IMR-90 (cell line): ENCODE measurements around the gene TRPV3. TPM values are rescaled to one million over a fixed set of nuclear protein-coding genes. Genes with fewer than 3 reads are reported as not detected.

Experiments
- ATAC-seq: fragments of 200-7000 bp; cut with Tn5 transposase; 2 replicates; pipeline ENCODE4 v1.9.1; 2020; ENCODE audit warnings: low read depth, mild to moderate bottlenecking, moderate library complexity
- BruUV-seq: library from RNA; stranded (reverse); fragments of 400-500 nt; replicated peaks from 2 replicates; lab custom pipeline; 2021; lab: Mats Ljungman, UMichigan
- CTCF ChIA-PET: fragments of 300-600 bp; formaldehyde crosslinking; extraction: SDS; loops from one replicate; lab custom pipeline; 2021; ENCODE audit warnings: antibody characterized with exemption; lab: Yijun Ruan, JAX
- POLR2A ChIA-PET: fragments of 300-600 bp; sonication (Branson Sonifier 250); formaldehyde crosslinking; loops from one replicate; lab custom pipeline; 2022; ENCODE audit warnings: antibody characterized with exemption; ENCODE audit not compliant: unreplicated experiment; lab: Charles Lee
- DNase-seq: peaks from one replicate; pipeline ENCODE4 v3.0.0; 2013
- H2AFZ ChIP-seq: replicated peaks from 2 replicates; pipeline ENCODE3; 2013; ENCODE audit warnings: low read length, mild to moderate bottlenecking; ENCODE audit not compliant: poor library complexity
- H2AK5ac ChIP-seq: 2 replicates; pipeline ENCODE4 v1.6.1; 2013; ENCODE audit warnings: low read depth, low read length, inconsistent platforms
- H2AK9ac ChIP-seq: replicated peaks from 2 replicates; pipeline ENCODE3; 2013; ENCODE audit warnings: mild to moderate bottlenecking, low read depth, low read length, moderate library complexity; ENCODE audit not compliant: poor library complexity
- H2BK120ac ChIP-seq: 2 replicates; pipeline ENCODE4 v1.6.1; 2013; ENCODE audit warnings: low read depth, low read length, inconsistent platforms
- H2BK15ac ChIP-seq: 3 replicates; pipeline ENCODE4 v1.6.1; 2013; ENCODE audit warnings: low read depth, low read length, inconsistent platforms
- H2BK20ac ChIP-seq: 2 replicates; pipeline ENCODE4 v1.6.1; 2013; ENCODE audit warnings: low read depth, mild to moderate bottlenecking, inconsistent platforms, low read length, moderate library complexity
- H2BK5ac ChIP-seq: 2 replicates; pipeline ENCODE4 v1.6.1; 2013; ENCODE audit warnings: mild to moderate bottlenecking, low read depth, low read length, inconsistent platforms; ENCODE audit not compliant: poor library complexity, severe bottlenecking
- H3K14ac ChIP-seq: replicated peaks from 2 replicates; pipeline ENCODE4 v1.6.1; 2013; ENCODE audit warnings: low read depth, low read length, inconsistent platforms
- H3K18ac ChIP-seq: 2 replicates; pipeline ENCODE4 v1.6.1; 2013; ENCODE audit warnings: low read depth, low read length, control low read depth
- H3K23ac ChIP-seq: 2 replicates; pipeline ENCODE4 v1.6.1; 2013; ENCODE audit warnings: low read depth, low read length, inconsistent platforms
- H3K27ac ChIP-seq: 2 replicates; pipeline ENCODE4 v1.5.1; 2013; ENCODE audit warnings: mild to moderate bottlenecking, control low read depth, low read length; ENCODE audit not compliant: insufficient read depth
- H3K27me3 ChIP-seq: 2 replicates; pipeline ENCODE4 v1.6.1; 2013; ENCODE audit warnings: low read length; ENCODE audit not compliant: control insufficient read depth, insufficient read depth
- H3K36me3 ChIP-seq: 2 replicates; pipeline ENCODE4 v1.6.1; 2013; ENCODE audit warnings: low read length, mixed read lengths; ENCODE audit not compliant: control insufficient read depth, insufficient read depth
- H3K4ac ChIP-seq: 2 replicates; pipeline ENCODE4 v1.6.1; 2013; ENCODE audit warnings: low read depth, low read length, inconsistent platforms
- H3K4me1 ChIP-seq: 2 replicates; pipeline ENCODE4 v1.6.1; 2013; ENCODE audit warnings: low read length, mixed read lengths; ENCODE audit not compliant: control insufficient read depth, insufficient read depth
- H3K4me2 ChIP-seq: 2 replicates; pipeline ENCODE4 v1.6.1; 2013; ENCODE audit warnings: low read depth, mild to moderate bottlenecking, control low read depth, low read length, moderate library complexity
- H3K4me3 ChIP-seq: 2 replicates; pipeline ENCODE4 v1.5.1; 2013; ENCODE audit warnings: low read depth, mild to moderate bottlenecking, control low read depth, low read length, moderate library complexity; ENCODE audit not compliant: insufficient read depth
- H3K56ac ChIP-seq: 2 replicates; pipeline ENCODE4 v1.6.1; 2013; ENCODE audit warnings: low read length, inconsistent platforms; ENCODE audit not compliant: insufficient read depth; ENCODE audit errors: extremely low read depth
- H3K79me1 ChIP-seq, 2 experiments: 2 replicates each; pipeline ENCODE4 v1.6.1; 2013; ENCODE audit warnings: low read length in 2 of 2, inconsistent platforms in 1 of 2, low read depth in 1 of 2
- H3K9ac ChIP-seq: 2 replicates; pipeline ENCODE4 v1.6.1; 2013; ENCODE audit warnings: low read depth, low read length, control low read depth
- H3K9me1 ChIP-seq: 2 replicates; pipeline ENCODE4 v1.6.1; 2013; ENCODE audit warnings: low read length, inconsistent platforms; ENCODE audit not compliant: insufficient read depth
- H3K9me3 ChIP-seq: 2 replicates; pipeline ENCODE4 v1.6.1; 2013; ENCODE audit warnings: low read length; ENCODE audit not compliant: control insufficient read depth, insufficient read depth
- H4K20me1 ChIP-seq: 2 replicates; pipeline ENCODE4 v1.6.1; 2013; ENCODE audit warnings: low read length, inconsistent platforms; ENCODE audit not compliant: insufficient read depth
- H4K5ac ChIP-seq: 2 replicates; pipeline ENCODE4 v1.6.1; 2013; ENCODE audit warnings: mild to moderate bottlenecking, low read depth, low read length, control low read depth
- H4K8ac ChIP-seq, 2 experiments: 2 replicates each; pipeline ENCODE4 v1.6.1; 2013; ENCODE audit warnings: low read depth in 2 of 2, low read length in 2 of 2, control low read depth in 1 of 2, inconsistent platforms in 1 of 2
- H4K91ac ChIP-seq: 2 replicates; pipeline ENCODE4 v1.6.1; 2013; ENCODE audit warnings: low read depth, low read length, inconsistent platforms; ENCODE audit not compliant: insufficient read depth
- RAD21 ChIP-seq: IDR thresholded peaks from 2 replicates; pipeline ENCODE4 v1.6.1; 2012; ENCODE audit warnings: low read length, improper control_type of control experiment
- WGBS, 2 experiments: methylation state at CpG; one replicate each; pipeline versions ENCODE4 v1.1.5 to v1.1.7; 2013; ENCODE audit warnings: missing lambda C conversion rate in 2 of 2; ENCODE audit not compliant: insufficient read length in 1 of 2; ENCODE audit errors: extremely low coverage in 2 of 2; 5-methylcytosine and 5-hydroxymethylcytosine counted together
- dilution Hi-C: fragments of 300-500 bp; cut with HindIII; formaldehyde crosslinking; loops from one replicate; pipeline ENCODE4 v1.14.3; 2018; ENCODE audit warnings: low sequenced_read_pairs; ENCODE audit not compliant: unreplicated experiment
- in situ Hi-C: fragments of 300-500 bp; cut with MboI; formaldehyde crosslinking; loops from 3 replicates; pipeline ENCODE4 v1.14.3; 2019; ENCODE audit warnings: low sequenced_read_pairs, inconsistent platforms, mixed read lengths
- intact Hi-C: fragments of 100-400 bp; cut with micrococcal nuclease; formaldehyde crosslinking; loops from 2 replicates; pipeline ENCODE4 v1.10.0; 2022
- polyA plus RNA-seq, 3 experiments: library from polyadenylated mRNA; depleted of rRNA; stranded (reverse); fragments of >200 nt; gene quantifications; 2 replicates each; pipeline ENCODE4 v1.2.3, GENCODE V29; 2012; ENCODE audit warnings: low replicate concordance in 1 of 3
- total RNA-seq: library from RNA; depleted of rRNA; stranded (reverse); fragments of >200 nt; gene quantifications from 2 replicates; pipeline ENCODE4 v1.2.3, GENCODE V29; 2012

The TRPV3 gene
- total and polyA plus RNA-seq, 2 of the 4 experiments (the other 2 are of a cell fraction), result 0.18 to 0.26 TPM

- no peak overlapping the region for H3K27ac ChIP-seq
- DNase-seq (no peak), ATAC-seq (no peak)
- ChIA-PET POLR2A (no interaction called here), CTCF (no interaction called here)
- H2AK9ac ChIP-seq, result no peak overlapping the region
- no peak overlapping the region for H2BK120ac ChIP-seq
- H3K4me2 ChIP-seq, result no peak overlapping the region
- in situ Hi-C loops (no loop called here), intact Hi-C loops (no loop called here), dilution Hi-C loops (no loop called here)
- H3K9ac ChIP-seq, result no peak overlapping the region
- H3K4me1 ChIP-seq, result no peaks in the 10 kb centered on the region
- no peak overlapping the region for H2AK5ac ChIP-seq
- no peak overlapping the region for H4K91ac ChIP-seq
- peaks cover 3% of the 10 kb centered on the region; the same call in 1 of the 2 replicates for H3K9me3 ChIP-seq
- WGBS, 2 experiments, result 20% methylated on average over 2 of the region's 4 CpGs; no CpG with 5 or more reads in 1 of the 2 experiments
- H3K14ac ChIP-seq, result no peak overlapping the region
- H3K27me3 ChIP-seq, result peaks cover 2% of the 10 kb centered on the region; the same call in 1 of the 2 replicates
- no peaks in the 10 kb centered on the region for H4K20me1 ChIP-seq
- H3K9me1 ChIP-seq, result no peaks in the 10 kb centered on the region
- H4K8ac ChIP-seq, result no peak overlapping the region
- no peak overlapping the region for H3K4ac ChIP-seq
- no peak overlapping the region for H2BK20ac ChIP-seq
- H4K5ac ChIP-seq, result no peak overlapping the region
- no peak overlapping the region for H3K56ac ChIP-seq
- no peak overlapping the region for H2AFZ ChIP-seq
- no TSS peak for BruUV-seq
- no peak overlapping the region for H2BK15ac ChIP-seq
- no peaks in the 10 kb centered on the region for H3K36me3 ChIP-seq
- TF ChIP-seq RAD21, result no peak
- H2BK5ac ChIP-seq, result no peak overlapping the region
- no peaks in the 10 kb centered on the region for H3K79me1 ChIP-seq
- H3K4me3 ChIP-seq, result no peak overlapping the region
- H3K18ac ChIP-seq, result no peak overlapping the region
- H3K23ac ChIP-seq, result no peak overlapping the region
Observed at GRCh38 chr17:3475251-3475685, 82.3 kb downstream of the TRPV3 start.
